ENCODE measurements around the gene DSTN.
A peak's percentile ranks its signal among the peaks of the same experiment; 100 is the strongest.

DSTN gene

GRCh38 chr20:17611540-17612286 lies 41.8 kb downstream of the DSTN start:
- no peak for DNase-seq (ENCODE audit: low spot score)

GRCh38 chr20:17612287-17612991 lies 42.6 kb downstream of the DSTN start:
- no peak for DNase-seq (ENCODE audit: low spot score)

GRCh38 chr20:17612992-17613327 lies 43.1 kb downstream of the DSTN start:
- no peak for DNase-seq (ENCODE audit: low spot score)

GRCh38 chr20:17613328-17614175 lies 43.7 kb downstream of the DSTN start:
- no peak for DNase-seq (ENCODE audit: low spot score)

GRCh38 chr20:17614176-17614811 lies 44.4 kb downstream of the DSTN start:
- no peak for DNase-seq (ENCODE audit: low spot score)

DNA sequence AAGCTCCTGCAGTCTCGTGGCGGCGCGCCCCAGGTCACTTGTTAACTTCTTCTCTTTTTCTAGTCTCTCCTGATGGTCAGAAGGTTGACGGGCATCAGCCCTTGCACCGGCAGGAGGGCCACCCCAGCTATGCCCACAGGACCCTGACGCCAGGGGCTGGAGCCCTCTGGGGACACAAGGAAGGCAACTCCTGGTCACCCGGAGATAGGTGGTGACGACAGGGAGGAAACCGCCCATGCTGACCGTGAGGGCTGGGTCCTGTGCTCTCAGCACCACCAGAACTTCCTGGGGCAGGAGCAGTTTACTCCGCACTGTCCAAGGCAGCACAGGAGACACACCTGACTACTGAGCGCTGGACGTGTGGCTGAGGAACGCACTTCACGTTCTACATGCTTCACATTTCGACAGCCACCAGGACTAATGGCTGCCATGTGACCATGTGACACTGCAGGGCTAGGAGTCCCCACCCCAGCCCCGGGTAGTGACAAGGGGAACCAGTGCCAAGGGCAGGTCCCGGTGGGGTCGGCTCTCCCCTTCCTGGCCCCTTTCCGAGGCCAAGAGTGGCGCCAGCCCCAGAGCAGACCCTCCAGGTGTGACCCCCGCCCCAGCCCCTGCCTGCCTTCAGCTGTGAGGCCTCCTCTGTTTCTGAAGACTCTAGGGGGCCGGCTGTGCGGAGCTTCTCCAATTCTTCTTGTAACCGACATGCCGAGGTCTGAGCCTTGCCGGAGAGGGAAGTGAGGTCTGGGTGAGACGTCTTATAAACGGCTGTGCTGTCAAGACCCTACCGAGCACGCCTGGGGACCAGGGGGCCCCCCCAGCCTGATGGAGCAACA lies 45.2 kb downstream of the DSTN start:
- DNase-seq (ENCODE audit: low spot score): no peak

GRCh38 chr20:17615645-17616479 lies 46.0 kb downstream of the DSTN start:
- no peak for DNase-seq (ENCODE audit: low spot score)

DNA sequence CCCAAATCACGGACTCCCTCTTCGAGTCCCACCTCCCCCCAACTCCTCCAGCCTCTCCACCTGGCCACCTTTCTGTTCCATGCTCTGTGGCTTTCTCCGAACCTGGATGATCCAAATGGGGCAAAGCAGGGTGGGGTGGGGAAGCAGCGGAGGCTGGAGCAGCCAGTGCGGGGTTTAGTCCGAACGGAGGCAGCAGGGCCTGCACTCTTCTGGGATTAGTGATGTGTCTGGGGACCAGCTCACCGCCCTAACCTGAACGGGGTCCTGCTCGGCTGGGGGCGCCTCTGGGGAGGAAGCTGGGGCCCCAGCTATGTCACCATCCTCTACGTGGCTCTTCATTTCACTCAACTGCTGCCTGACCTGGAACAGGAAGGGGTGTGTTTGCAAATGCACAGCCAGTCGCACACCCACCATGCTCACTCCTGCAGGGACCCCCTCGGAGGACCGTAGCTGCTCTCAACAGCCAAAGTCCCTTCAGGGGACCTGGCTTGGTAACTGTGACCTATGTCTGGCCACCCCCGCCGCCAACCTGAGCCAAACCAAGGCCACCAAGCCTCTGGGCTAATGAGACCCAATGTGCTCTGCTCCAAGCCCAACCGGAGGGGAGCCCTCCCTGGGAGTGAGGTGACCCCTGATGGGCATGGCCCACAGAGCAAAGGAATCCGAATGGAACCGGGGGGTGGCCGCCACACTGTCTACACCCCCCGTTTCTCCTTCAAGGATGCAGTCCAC lies 46.8 kb downstream of the DSTN start:
- no peak for DNase-seq (ENCODE audit: low spot score)

DNA sequence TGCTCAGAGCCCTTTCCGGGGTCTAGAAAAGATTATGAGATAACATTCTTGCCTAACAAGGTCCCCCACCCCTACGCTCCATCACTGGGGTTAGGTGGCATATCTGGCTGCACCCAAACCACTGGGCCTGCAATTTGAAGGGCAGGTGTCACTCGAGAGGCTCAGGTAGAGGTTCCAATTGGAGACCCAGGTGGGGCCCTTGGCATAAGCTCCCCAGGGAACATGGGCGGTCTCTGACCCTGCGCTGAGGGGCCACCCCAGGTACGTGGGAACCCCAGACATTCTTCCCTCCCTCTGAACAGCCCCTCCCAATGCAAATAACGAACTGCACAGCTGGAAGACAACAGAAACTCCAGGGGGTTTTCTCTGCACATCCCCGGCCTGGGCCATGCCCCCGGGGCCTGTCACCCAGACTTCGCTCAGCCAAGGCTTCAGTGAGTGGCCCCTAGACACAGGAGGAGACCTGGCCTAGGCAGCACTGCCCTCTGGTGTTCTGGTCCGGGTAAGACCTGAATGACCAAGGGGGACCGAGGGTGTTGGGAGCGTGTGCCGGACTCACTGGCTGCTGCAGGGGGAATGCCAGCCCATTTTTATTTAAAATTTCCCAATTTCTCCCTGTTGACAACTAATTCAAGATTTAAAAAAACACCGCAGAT lies 47.5 kb downstream of the DSTN start:
- peak; percentile 36 for DNase-seq (ENCODE audit: low spot score)

DNA sequence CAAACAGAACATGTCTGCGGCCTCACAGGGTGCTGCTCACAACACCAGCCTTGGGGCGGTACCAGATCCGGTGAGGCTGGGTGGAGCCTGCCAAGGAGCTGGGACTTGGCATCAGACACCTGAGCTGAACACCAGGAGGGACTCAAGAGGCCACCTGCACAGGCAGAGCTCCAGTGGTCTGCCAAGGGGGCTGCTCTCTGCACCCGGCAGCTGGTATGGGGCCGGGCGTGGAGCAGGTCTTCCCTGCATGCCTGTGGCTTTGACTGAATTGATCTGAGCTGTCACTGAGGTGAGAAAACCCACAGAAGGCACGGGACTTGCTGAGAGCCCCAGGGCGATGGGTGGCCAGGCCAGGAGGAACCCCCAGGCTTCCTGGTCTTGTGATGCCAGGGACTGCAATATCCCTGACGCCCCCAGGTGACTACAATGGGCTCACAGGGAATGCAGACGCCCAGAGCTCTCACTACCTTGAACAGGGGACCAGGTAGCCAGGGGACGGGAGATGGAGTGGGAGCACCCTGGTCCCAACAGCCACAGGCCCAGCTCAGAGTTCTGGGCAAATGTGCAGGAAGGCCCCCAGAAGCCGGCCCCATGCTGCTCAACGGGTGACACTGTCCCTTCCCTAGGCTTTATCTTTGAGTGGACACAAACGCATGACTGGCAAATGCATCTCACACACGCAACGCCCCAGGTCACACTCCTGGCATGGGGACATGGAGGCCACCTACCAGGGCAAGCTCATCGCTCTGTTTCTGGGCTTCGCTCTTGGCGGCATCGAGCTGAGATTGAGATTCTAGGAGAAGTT lies 48.2 kb downstream of the DSTN start:
- no peak for DNase-seq (ENCODE audit: low spot score)

- no peak for DNase-seq (ENCODE audit: low spot score)
Observed at GRCh38 chr20:17618673-17619013, 48.8 kb downstream of the DSTN start.

GRCh38 chr20:17619351-17620093 lies 49.6 kb downstream of the DSTN start:
- DNase-seq (ENCODE audit: low spot score): no peak

GRCh38 chr20:17620371-17621228 lies 50.7 kb downstream of the DSTN start:
- no peak for DNase-seq (ENCODE audit: low spot score)

GRCh38 chr20:17621229-17621968 lies 51.5 kb downstream of the DSTN start:
- DNase-seq (ENCODE audit: low spot score): no peak

DNA sequence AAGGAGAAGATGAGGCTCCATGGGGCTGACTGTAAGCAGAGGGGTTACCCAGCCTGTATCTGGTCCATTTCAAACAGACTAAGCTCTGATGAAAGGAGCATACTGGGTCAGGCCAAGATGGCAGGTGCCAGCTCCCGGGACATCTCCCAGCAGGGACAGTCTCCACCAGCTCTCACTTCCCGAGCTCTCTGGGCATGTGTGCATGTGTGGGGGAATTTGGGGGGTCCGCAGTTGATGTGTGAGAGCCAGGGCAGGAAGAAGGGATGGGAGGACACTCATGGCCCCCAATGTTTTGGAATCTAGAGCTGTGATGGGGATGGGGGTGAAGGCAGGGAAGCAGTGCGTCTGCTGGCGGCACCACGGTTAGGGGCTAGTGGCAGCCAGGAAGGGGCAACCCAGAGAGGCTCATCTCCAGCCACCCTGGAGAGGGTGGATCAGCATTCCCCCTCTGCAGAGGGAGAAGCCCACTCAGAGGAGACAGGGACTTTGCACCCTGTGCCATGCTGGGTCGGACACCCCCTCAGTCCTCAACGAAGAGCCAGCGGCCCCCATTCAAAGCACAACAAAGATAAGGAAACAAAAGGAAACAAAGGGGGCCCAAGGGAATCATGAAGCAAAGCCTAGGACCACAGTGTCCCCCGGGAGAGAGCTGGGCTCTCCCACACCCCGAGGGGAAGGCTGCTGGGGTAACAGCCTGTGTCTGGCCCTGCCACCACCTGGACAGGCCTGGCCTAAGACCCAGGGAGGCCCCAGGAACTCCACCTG lies 52.4 kb downstream of the DSTN start:
- no peak for DNase-seq (ENCODE audit: low spot score)
